HCT116 (cell line): ENCODE measurements around the gene GSAP. TPM values are rescaled to one million over a fixed set of nuclear protein-coding genes. Genes with fewer than 3 reads are reported as not detected.
A peak's percentile ranks its signal among the peaks of the same experiment; 100 is the strongest.

Experiments used
- ATAC-seq: fragments of 200-7000 bp; cut with Tn5 transposase; 2 replicates; pipeline ENCODE4 v1.9.1; 2020; ENCODE audit warnings: mild to moderate bottlenecking, moderate library complexity
- BruUV-seq: library from RNA; stranded (reverse); fragments of 400-500 nt; replicated peaks from 2 replicates; lab custom pipeline; 2021; lab: Mats Ljungman, UMichigan
- CTCF ChIA-PET: fragments of 300-600 bp; sonication (Branson Sonifier 250); formaldehyde crosslinking; loops from one replicate; lab custom pipeline; 2021; ENCODE audit warnings: antibody characterized with exemption; lab: Charles Lee
- POLR2A ChIA-PET: fragments of 300-600, 350-600 bp; sonication (Branson Sonifier 250); formaldehyde crosslinking; loops from one replicate; lab custom pipeline; 2021; ENCODE audit warnings: antibody characterized with exemption; lab: Charles Lee
- RAD21 ChIA-PET, 2 experiments: fragments of 300-600 bp; sonication (Branson Sonifier 250); formaldehyde crosslinking; loops; one replicate each; lab custom pipeline; 2023; ENCODE audit warnings: low total read pairs in 2 of 2; ENCODE audit not compliant: uncharacterized antibody in 2 of 2, unreplicated experiment in 2 of 2, low non-redundant PET in 1 of 2; lab: Charles Lee
- DNase-seq: peaks from one replicate; pipeline ENCODE4 v3.0.0-alpha.2; 2010; ENCODE audit warnings: low read depth, low spot score
- H2AFZ ChIP-seq: fragments of 200-600 bp; shearing (Covaris generic), sonication (generic); 2 replicates; pipeline ENCODE4 v1.6.1; 2017; ENCODE audit warnings: low read depth, mixed run types, mixed read lengths, antibody characterized with exemption, low read length; ENCODE audit not compliant: poor library complexity, severe bottlenecking
- H3K27ac ChIP-seq: 2 replicates; pipeline ENCODE4 v1.5.1; 2012; ENCODE audit warnings: low read depth, low read length
- H3K27me3 ChIP-seq: fragments of 200-600 bp; sonication (generic); 2 replicates; pipeline ENCODE4 v1.6.1; 2016; ENCODE audit warnings: mixed run types, low read length, mixed read lengths; ENCODE audit not compliant: insufficient read depth
- H3K36me3 ChIP-seq, 2 experiments: fragments of 200-500 bp in 1 of 2; fragments of 200-600 bp in 1 of 2; sonication (Bioruptor generic) in 1 of 2; sonication (generic) in 1 of 2; 2 replicates each; pipeline versions ENCODE4 v1.5.1 to v1.6.1; 2014 to 2016; ENCODE audit warnings: low read length in 2 of 2, inconsistent platforms in 1 of 2, mixed read lengths in 1 of 2, mixed run types in 1 of 2; ENCODE audit not compliant: insufficient read depth in 2 of 2, control insufficient read depth in 1 of 2
- H3K4me1 ChIP-seq, 2 experiments: fragments of 200-600 bp in 1 of 2; sonication (generic) in 1 of 2; 2 replicates each; pipeline versions ENCODE4 v1.5.1 to v1.6.1; 2012 to 2017; ENCODE audit warnings: low read length in 2 of 2, inconsistent platforms in 1 of 2, mild to moderate bottlenecking in 1 of 2, mixed read lengths in 1 of 2, mixed run types in 1 of 2, moderate library complexity in 1 of 2; ENCODE audit not compliant: insufficient read depth in 2 of 2, control insufficient read depth in 1 of 2
- H3K4me2 ChIP-seq: fragments of 200-600 bp; sonication (generic); 2 replicates; pipeline ENCODE4 v1.6.1; 2017; ENCODE audit warnings: mixed run types, low read length, mixed read lengths
- H3K4me3 ChIP-seq, 2 experiments: fragments of 200-600 bp in 1 of 2; sonication (generic) in 1 of 2; replicated peaks in 1 of 2; 2 replicates each; pipeline ENCODE4 v1.5.1; 2011 to 2016; ENCODE audit warnings: low read length in 2 of 2, control low read depth in 1 of 2, low read depth in 1 of 2, mild to moderate bottlenecking in 1 of 2, mixed read lengths in 1 of 2, mixed run types in 1 of 2
- H3K79me2 ChIP-seq: fragments of 200-600 bp; sonication (generic); 2 replicates; pipeline ENCODE4 v1.6.1; 2017; ENCODE audit warnings: mild to moderate bottlenecking, mixed run types, low read length, moderate library complexity, mixed read lengths; ENCODE audit not compliant: insufficient read depth
- H3K9ac ChIP-seq: fragments of 200-600 bp; sonication (generic); 2 replicates; pipeline ENCODE4 v1.6.1; 2016; ENCODE audit warnings: low read length, mixed read lengths
- H3K9me2 ChIP-seq: fragments of 200-600 bp; sonication (generic), shearing (Covaris generic); 2 replicates; pipeline ENCODE4 v1.6.1; 2017; ENCODE audit warnings: mixed run types, mild to moderate bottlenecking, moderate library complexity; ENCODE audit not compliant: insufficient read depth
- H3K9me3 ChIP-seq, 2 experiments: fragments of 200-500 bp in 1 of 2; fragments of 200-600 bp in 1 of 2; sonication (Bioruptor generic) in 1 of 2; sonication (generic) in 1 of 2; 2 replicates each; pipeline ENCODE4 v1.6.1; 2014 to 2017; ENCODE audit warnings: low read length in 2 of 2, mixed read lengths in 2 of 2, inconsistent platforms in 1 of 2, low read depth in 1 of 2, mild to moderate bottlenecking in 1 of 2, mixed run types in 1 of 2, moderate library complexity in 1 of 2; ENCODE audit not compliant: control insufficient read depth in 1 of 2, insufficient read depth in 1 of 2
- H4K20me1 ChIP-seq: fragments of 200-600 bp; sonication (generic), shearing (Covaris generic); 2 replicates; pipeline ENCODE4 v1.6.1; 2017; ENCODE audit warnings: mixed run types, mild to moderate bottlenecking, moderate library complexity; ENCODE audit not compliant: insufficient read depth
- CEBPB ChIP-seq: IDR thresholded peaks from 2 replicates; pipeline ENCODE4 v1.6.1; 2012; ENCODE audit warnings: low read depth
- EGR1 ChIP-seq: IDR thresholded peaks from 2 replicates; pipeline ENCODE4 v1.6.1; 2012; ENCODE audit warnings: low read depth
- ELF1 ChIP-seq: IDR thresholded peaks from 2 replicates; pipeline ENCODE4 v1.6.1; 2012; ENCODE audit warnings: low read depth, borderline replicate concordance
- EZH2 ChIP-seq: fragments of 200-600 bp; sonication (generic); IDR thresholded peaks from 2 replicates; pipeline ENCODE4 v1.6.1; 2017; ENCODE audit warnings: antibody characterized with exemption, mixed run types
- EZH2phosphoT487 ChIP-seq: fragments of 200-600 bp; IDR thresholded peaks from 2 replicates; pipeline ENCODE4 v1.6.1; 2018; ENCODE audit warnings: antibody characterized with exemption, borderline replicate concordance
- JUND ChIP-seq: IDR thresholded peaks from 2 replicates; pipeline ENCODE4 v1.6.1; 2012
- POLR2A ChIP-seq: IDR thresholded peaks from 2 replicates; pipeline ENCODE4 v1.7.0; 2011; ENCODE audit warnings: borderline replicate concordance; ENCODE audit not compliant: insufficient read depth, insufficient read length; ENCODE audit errors: extremely low read depth
- SP1 ChIP-seq: IDR thresholded peaks from 2 replicates; pipeline ENCODE4 v1.6.1; 2012; ENCODE audit warnings: low read depth
- TCF7L2 ChIP-seq: IDR thresholded peaks from 2 replicates; pipeline ENCODE4 v1.7.0; 2011; ENCODE audit warnings: borderline replicate concordance, inconsistent platforms; ENCODE audit not compliant: insufficient read depth, insufficient read length; ENCODE audit errors: extremely low read depth
- ZFX ChIP-seq: fragments of 450-650 bp; IDR thresholded peaks from 2 replicates; pipeline ENCODE4 v1.6.1; 2017
- ZNF274 ChIP-seq: fragments of 200-500 bp; sonication (Bioruptor generic); IDR thresholded peaks from 2 replicates; pipeline ENCODE4 v1.6.1; 2014; ENCODE audit warnings: mild to moderate bottlenecking, low read depth, low read length, inconsistent platforms
- intact Hi-C: fragments of 100-400 bp; cut with micrococcal nuclease; formaldehyde crosslinking; loops from 2 replicates; pipeline ENCODE4 v1.10.0; 2022
- total RNA-seq: library from RNA; stranded (reverse); gene quantifications from one replicate; pipeline ENCODE4 v1.2.1, GENCODE V29; 2021; ENCODE audit not compliant: unreplicated experiment
- TF ChIP-seq, protein P1 (sequence below): IDR thresholded peaks from 2 replicates; pipeline ENCODE4 v1.6.1; 2012; ENCODE audit warnings: low read depth
- TF ChIP-seq, protein P2 (sequence below): IDR thresholded peaks from 2 replicates; pipeline ENCODE4 v1.6.1; 2011; ENCODE audit warnings: mild to moderate bottlenecking, low read length, moderate library complexity; ENCODE audit not compliant: insufficient replicate concordance; ENCODE audit errors: extremely low read depth
- TF ChIP-seq, protein P3 (sequence below): IDR thresholded peaks from 2 replicates; pipeline ENCODE4 v1.6.1; 2012

GSAP gene
- total RNA-seq, 1 experiment from 2014 or later, result not detected

DNA sequence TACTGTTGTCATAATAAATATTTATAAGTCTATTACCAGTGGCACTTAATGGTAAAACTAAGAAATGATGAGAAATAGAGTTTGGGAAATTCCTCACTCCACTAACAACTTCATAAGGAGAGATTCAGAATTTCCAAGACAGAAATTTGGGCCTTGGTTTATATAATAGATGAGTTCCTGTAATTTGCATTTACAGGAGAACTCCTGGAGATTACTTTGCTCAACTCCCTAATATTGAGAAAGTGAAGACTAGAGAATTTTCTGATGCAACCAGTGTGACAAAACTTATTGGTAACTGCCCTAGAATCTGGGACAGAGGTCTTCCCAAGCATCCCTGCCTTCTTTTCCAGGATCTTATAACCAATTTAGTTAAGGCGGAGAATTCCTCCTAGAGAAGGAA lies 49.1 kb upstream of the GSAP start:
- H3K9me3 ChIP-seq, result no peaks in the 10 kb centered on the region; a peak in 1 of 4 replicates
- TF ChIP-seq EGR1 (no peak), ZFX (no peak), TCF7L2 (no peak), EZH2phosphoT487 (no peak), POLR2A (no peak), ELF1 (no peak), JUND (no peak), EZH2 (no peak), CEBPB (no peak), SP1 (no peak), ZNF274 (no peak)
- TF ChIP-seq, protein P1, sequence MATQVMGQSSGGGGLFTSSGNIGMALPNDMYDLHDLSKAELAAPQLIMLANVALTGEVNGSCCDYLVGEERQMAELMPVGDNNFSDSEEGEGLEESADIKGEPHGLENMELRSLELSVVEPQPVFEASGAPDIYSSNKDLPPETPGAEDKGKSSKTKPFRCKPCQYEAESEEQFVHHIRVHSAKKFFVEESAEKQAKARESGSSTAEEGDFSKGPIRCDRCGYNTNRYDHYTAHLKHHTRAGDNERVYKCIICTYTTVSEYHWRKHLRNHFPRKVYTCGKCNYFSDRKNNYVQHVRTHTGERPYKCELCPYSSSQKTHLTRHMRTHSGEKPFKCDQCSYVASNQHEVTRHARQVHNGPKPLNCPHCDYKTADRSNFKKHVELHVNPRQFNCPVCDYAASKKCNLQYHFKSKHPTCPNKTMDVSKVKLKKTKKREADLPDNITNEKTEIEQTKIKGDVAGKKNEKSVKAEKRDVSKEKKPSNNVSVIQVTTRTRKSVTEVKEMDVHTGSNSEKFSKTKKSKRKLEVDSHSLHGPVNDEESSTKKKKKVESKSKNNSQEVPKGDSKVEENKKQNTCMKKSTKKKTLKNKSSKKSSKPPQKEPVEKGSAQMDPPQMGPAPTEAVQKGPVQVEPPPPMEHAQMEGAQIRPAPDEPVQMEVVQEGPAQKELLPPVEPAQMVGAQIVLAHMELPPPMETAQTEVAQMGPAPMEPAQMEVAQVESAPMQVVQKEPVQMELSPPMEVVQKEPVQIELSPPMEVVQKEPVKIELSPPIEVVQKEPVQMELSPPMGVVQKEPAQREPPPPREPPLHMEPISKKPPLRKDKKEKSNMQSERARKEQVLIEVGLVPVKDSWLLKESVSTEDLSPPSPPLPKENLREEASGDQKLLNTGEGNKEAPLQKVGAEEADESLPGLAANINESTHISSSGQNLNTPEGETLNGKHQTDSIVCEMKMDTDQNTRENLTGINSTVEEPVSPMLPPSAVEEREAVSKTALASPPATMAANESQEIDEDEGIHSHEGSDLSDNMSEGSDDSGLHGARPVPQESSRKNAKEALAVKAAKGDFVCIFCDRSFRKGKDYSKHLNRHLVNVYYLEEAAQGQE, result no peak
- TF ChIP-seq, protein P2, sequence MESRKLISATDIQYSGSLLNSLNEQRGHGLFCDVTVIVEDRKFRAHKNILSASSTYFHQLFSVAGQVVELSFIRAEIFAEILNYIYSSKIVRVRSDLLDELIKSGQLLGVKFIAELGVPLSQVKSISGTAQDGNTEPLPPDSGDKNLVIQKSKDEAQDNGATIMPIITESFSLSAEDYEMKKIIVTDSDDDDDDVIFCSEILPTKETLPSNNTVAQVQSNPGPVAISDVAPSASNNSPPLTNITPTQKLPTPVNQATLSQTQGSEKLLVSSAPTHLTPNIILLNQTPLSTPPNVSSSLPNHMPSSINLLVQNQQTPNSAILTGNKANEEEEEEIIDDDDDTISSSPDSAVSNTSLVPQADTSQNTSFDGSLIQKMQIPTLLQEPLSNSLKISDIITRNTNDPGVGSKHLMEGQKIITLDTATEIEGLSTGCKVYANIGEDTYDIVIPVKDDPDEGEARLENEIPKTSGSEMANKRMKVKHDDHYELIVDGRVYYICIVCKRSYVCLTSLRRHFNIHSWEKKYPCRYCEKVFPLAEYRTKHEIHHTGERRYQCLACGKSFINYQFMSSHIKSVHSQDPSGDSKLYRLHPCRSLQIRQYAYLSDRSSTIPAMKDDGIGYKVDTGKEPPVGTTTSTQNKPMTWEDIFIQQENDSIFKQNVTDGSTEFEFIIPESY, result no peak
- TF ChIP-seq, protein P3, sequence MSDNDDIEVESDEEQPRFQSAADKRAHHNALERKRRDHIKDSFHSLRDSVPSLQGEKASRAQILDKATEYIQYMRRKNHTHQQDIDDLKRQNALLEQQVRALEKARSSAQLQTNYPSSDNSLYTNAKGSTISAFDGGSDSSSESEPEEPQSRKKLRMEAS, result no peak
- ChIA-PET CTCF (no interaction called here), POLR2A (no interaction called here), RAD21 (no interaction called here)
- H4K20me1 ChIP-seq, result no peaks in the 10 kb centered on the region
- no peaks in the 10 kb centered on the region for H3K79me2 ChIP-seq
- H3K27ac ChIP-seq, result no peak overlapping the region
- H3K9me2 ChIP-seq, result no peaks in the 10 kb centered on the region
- H3K4me3 ChIP-seq, result no peak overlapping the region
- peak overlapping the region; percentile 35 for H2AFZ ChIP-seq
- H3K36me3 ChIP-seq, result no peaks in the 10 kb centered on the region
- BruUV-seq, result no TSS peak
- no peak overlapping the region for H3K9ac ChIP-seq
- no peak for DNase-seq
- no peak for ATAC-seq
- no peaks in the 10 kb centered on the region for H3K27me3 ChIP-seq
- peaks cover 0 to 13% of the 10 kb centered on the region in 2 experiments; a peak in 2 of 4 replicates for H3K4me1 ChIP-seq
- no peak overlapping the region for H3K4me2 ChIP-seq
- intact Hi-C loops, result no loop called here
